Neural cell (in vitro differentiated cells): ENCODE measurements around the gene MAPRE3.

Source experiments
- CTCF ChIP-seq: fragments of 450-650 bp; IDR thresholded peaks from 2 replicates; pipeline ENCODE4 v1.5.1; 2014; ENCODE audit warnings: antibody characterized with exemption, mild to moderate bottlenecking, moderate library complexity; ENCODE audit not compliant: poor library complexity, severe bottlenecking
- EP300 ChIP-seq: fragments of 450-650 bp; conservative IDR thresholded peaks from 2 replicates; pipeline ENCODE4 v1.6.1; 2014; ENCODE audit warnings: antibody characterized with exemption, mild to moderate bottlenecking, moderate library complexity; ENCODE audit not compliant: poor library complexity, severe bottlenecking
- MXI1 ChIP-seq: fragments of 450-650 bp; conservative IDR thresholded peaks from 2 replicates; pipeline ENCODE4 v1.6.1; 2014; ENCODE audit warnings: antibody characterized with exemption, mild to moderate bottlenecking; ENCODE audit not compliant: poor library complexity, severe bottlenecking
- POLR2AphosphoS5 ChIP-seq: IDR thresholded peaks from 2 replicates; pipeline ENCODE4 v1.6.1; 2012
- RAD21 ChIP-seq: fragments of 450-650 bp; conservative IDR thresholded peaks from 2 replicates; pipeline ENCODE4 v1.6.1; 2014; ENCODE audit warnings: antibody characterized with exemption, mild to moderate bottlenecking, moderate library complexity
- REST ChIP-seq: IDR thresholded peaks from 2 replicates; pipeline ENCODE4 v1.6.1; 2012; ENCODE audit warnings: borderline replicate concordance
- SMC3 ChIP-seq: fragments of 450-650 bp; conservative IDR thresholded peaks from 2 replicates; pipeline ENCODE4 v1.6.1; 2014; ENCODE audit warnings: antibody characterized with exemption, mild to moderate bottlenecking, moderate library complexity; ENCODE audit not compliant: poor library complexity

- no peak for TF ChIP-seq CTCF
- no peak for TF ChIP-seq REST
- TF ChIP-seq POLR2AphosphoS5 = no peak
- no peak for TF ChIP-seq EP300
- TF ChIP-seq SMC3 = no peak
- no peak for TF ChIP-seq RAD21
- no peak for TF ChIP-seq MXI1
Measured at GRCh38 chr2:26921323-26921722, 49.1 kb upstream of the MAPRE3 start.
